Myocyte (in vitro differentiated cells): ENCODE measurements around the gene SMO. TPM values are rescaled to one million over a fixed set of nuclear protein-coding genes. Genes with fewer than 3 reads are reported as not detected.
"Not testable (repeated sequence)": the region's sequence is repeated elsewhere in the genome, so short reads cannot be mapped to it uniquely, and the experiment has no call there.

ENCODE experiments used
- DNase-seq: peaks from one replicate; pipeline ENCODE4 v3.0.0-alpha.2; 2012; ENCODE audit warnings: low read depth
- total RNA-seq: library from RNA; depleted of rRNA; stranded (reverse); fragments of >200 nt; gene quantifications from 2 replicates; pipeline ENCODE4 v1.2.3, GENCODE V29; 2014

SMO gene
- total RNA-seq, 1 donor from 2014 or later, result 2.2 TPM

DNA sequence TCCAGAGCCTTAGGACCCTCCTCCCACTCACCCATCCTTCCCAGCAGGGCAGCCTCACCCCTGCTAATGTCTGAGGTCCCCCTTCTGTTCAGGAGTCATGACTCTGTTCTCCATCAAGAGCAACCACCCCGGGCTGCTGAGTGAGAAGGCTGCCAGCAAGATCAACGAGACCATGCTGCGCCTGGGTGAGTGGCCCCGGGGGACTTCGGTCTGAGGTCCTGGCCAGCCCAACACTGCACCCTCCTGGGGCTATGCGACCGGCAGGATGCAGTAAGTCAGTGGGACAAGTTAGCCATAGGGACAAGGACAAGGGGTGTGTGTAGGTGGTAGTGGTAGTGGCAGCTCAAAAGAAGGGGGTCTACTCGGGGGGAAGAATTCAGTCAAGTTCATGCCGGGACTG lies 20.2 kb downstream of the SMO start:
- DNase-seq, result no peak

- DNase-seq, result no peak
Observed at GRCh38 chr7:129209067-129209926, 20.9 kb downstream of the SMO start.

- DNase-seq, result peak; percentile 84
Observed at GRCh38 chr7:129210256-129210988, 22.0 kb downstream of the SMO start.

GRCh38 chr7:129210989-129211312 lies 22.5 kb downstream of the SMO start:
- DNase-seq, result no peak

GRCh38 chr7:129212126-129212525 lies 23.7 kb downstream of the SMO start:
- no peak for DNase-seq

- DNase-seq, result no peak
Observed at GRCh38 chr7:129212596-129212995, 24.2 kb downstream of the SMO start.

DNA sequence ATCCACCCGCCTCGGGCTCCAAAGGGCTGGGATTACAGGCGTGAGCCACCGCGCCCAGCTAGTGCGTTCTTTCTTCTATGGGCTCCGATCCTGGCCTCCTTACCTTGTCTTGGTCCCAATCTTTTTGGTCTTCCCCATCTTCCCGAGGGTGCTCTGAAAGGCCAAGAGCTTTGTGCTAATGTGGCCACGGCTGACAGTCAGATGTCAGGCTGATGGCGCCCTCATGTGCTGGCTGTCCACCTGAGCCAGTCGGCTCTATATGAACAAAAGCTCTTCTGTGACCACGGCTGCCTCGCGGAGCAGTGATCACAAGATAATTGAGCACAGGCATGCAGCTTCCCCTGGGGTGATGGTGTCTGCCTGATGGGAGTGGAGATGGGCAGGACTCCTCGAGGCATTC lies 25.4 kb downstream of the SMO start:
- peak; percentile 15 for DNase-seq

GRCh38 chr7:129215691-129216090 lies 27.3 kb downstream of the SMO start:
- not testable (repeated sequence) for DNase-seq

- DNase-seq, result not testable (repeated sequence)
Observed at GRCh38 chr7:129216101-129216715, 27.8 kb downstream of the SMO start.

DNA sequence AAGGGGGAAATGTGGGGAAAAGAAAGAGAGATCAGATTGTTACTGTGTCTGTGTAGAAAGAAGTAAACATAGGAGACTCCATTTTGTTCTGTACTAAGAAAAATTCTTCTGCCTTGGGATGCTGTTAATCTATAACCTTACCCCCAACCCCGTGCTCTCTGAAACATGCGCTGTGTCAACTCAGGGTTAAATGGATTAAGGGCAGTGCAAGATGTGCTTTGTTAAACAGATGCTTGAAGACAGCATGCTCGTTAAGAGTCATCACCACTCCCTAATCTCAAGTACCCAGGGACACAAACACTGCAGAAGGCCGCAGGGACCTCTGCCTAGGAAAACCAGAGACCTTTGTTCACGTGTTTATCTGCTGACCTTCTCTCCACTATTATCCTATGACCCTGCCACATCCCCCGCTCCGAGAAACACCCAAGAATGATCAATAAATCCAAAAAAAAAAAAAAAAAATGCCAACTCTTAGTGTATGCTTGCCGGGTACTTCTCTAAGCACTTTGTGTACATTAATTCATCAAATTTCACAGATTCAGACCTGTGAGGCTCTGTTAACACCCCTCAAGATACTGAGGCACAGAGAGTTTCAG lies 28.5 kb downstream of the SMO start:
- not testable (repeated sequence) for DNase-seq

- DNase-seq, result peak; percentile 95
Observed at GRCh38 chr7:129218514-129219062, 30.2 kb downstream of the SMO start.

- not testable (repeated sequence) for DNase-seq
Observed at GRCh38 chr7:129219166-129219565, 30.7 kb downstream of the SMO start.

DNA sequence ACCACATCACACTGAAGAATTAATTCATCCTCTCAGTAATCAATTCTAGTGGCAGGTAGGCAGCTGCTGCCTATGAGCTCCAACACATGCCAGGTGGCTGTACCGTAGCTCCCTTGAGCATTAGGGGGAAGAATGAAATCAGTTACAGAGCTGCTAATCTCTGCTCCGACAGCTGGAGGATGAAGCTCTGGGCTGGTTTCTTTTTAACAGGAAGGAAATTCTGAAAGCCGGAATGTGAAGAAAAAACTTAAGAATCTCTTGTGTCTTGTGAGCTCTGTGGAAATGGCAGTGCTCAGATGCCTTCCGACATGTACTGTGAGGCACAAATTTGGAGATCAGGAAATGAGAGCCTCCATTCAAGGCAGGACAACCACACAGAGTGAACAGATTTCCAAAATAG lies 33.6 kb downstream of the SMO start:
- peak; percentile 32 for DNase-seq

- peak; percentile 100 for DNase-seq
Observed at GRCh38 chr7:129224251-129225205, 36.1 kb downstream of the SMO start, which contains the start of gene AHCYL2. Gene AHCYL2, plus strand, starts transcription at chr7:129225030.

DNA sequence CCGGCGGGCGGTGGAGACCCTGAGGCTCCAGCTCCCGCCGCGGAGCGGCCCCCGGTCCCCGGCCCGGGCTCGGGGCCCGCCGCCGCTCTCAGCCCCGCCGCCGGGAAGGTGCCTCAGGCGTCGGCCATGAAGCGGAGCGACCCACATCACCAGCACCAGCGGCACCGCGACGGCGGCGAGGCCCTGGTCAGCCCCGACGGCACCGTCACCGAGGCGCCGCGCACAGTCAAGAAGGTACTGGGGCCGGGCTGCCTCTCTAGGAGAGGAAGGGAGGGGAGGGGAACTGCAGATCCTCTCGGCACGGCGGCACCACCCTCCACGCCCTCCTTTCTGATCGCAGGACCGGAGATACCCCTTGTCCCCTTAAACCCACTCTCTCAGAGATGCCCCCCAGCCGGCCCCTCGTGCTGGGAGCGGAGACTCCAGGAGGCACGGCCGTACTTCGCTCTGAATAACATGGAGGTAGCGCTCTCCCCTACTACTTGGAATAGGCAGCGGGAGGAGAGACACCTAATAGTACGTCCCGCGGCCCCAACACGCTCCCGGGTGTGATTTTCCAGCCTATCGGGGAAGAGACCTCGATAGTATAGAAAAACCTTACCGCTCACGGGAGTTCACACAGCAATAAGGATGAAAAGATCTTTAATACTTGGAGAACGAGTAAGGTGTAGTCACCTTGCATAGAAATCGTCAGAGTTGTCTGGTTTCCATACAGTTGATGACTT lies 36.9 kb downstream of the SMO start:
- DNase-seq, result peak; percentile 62

- no peak for DNase-seq
Observed at GRCh38 chr7:129225931-129226572, 37.6 kb downstream of the SMO start.

- no peak for DNase-seq
Observed at GRCh38 chr7:129227646-129228578, 39.5 kb downstream of the SMO start.

GRCh38 chr7:129228633-129229032 lies 40.2 kb downstream of the SMO start:
- no peak for DNase-seq
